A549 treated with Mapracorat at 1 μM for 4 hours (cell line): ENCODE measurements around the gene NEMP2. TPM values are rescaled to one million over a fixed set of nuclear protein-coding genes. Genes with fewer than 3 reads are reported as not detected.

Experiments
- total RNA-seq: library from RNA; stranded (reverse); fragments of 200-300 nt; extraction: Qiagen RNA extraction; gene quantifications from 5 replicates; pipeline ENCODE4 v1.2.3, GENCODE V29; 2022

The NEMP2 gene, protein sequence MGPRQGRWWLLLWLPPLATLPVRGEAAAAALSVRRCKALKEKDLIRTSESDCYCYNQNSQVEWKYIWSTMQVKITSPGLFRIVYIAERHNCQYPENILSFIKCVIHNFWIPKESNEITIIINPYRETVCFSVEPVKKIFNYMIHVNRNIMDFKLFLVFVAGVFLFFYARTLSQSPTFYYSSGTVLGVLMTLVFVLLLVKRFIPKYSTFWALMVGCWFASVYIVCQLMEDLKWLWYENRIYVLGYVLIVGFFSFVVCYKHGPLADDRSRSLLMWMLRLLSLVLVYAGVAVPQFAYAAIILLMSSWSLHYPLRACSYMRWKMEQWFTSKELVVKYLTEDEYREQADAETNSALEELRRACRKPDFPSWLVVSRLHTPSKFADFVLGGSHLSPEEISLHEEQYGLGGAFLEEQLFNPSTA
- 7.1 to 9.7 TPM (median 7.8 TPM) in 5 replicates for total RNA-seq

DNA sequence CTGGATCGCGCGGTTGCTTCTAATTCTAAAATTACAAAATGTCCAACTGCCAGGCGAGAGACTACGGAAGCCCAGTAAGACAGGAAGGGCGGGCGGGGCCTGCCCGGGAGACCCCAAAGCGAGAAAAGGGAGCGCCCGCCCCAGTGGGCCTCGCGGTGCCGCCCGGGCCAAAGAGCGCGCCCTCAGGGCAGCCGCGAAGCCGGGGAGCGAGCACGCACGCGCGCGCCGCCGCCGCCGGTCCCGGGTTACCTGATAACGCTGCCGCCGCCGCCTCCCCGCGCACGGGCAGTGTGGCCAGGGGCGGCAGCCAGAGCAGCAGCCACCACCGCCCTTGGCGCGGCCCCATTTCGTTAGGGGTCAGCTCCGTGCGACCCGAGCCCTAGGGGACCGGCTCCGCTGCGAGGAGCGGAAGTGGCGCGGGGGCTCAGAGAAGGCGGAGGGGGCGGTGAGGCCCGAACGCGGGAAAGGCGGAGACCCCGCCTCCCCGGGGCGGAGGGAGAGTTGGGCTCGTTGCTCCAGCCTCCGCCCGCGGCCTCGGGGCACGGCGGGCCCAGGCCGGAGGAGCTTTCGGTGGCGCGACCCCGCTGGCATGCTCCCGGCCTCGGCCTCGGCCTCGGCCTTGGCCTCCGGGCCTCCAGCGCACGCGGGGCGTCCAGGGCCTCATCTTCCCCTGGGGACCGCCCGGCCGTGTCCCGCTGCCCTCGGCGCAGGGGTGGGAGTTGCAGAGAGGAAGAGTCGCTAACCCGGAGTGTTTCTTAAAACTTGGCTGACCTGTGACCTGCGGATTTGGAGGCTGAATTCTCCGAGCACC lies at the start of gene NEMP2:
TSS of gene NEMP2 (minus strand) at position 413 of the 811 bp plus-strand sequence. CDS start at position 346, 67 bp downstream.

Other genes with a start within 250 kb of the NEMP2 start
- 13.4 to 16.9 TPM (median 14.4 TPM) in 5 replicates for gene HIBCH, start 214.9 kb downstream of the NEMP2 start, total RNA-seq
- gene INPP1, start 191.1 kb downstream of the NEMP2 start, total RNA-seq: 27.8 to 31.7 TPM (median 29.4 TPM) in 5 replicates
- gene MFSD6, start 126.4 kb downstream of the NEMP2 start, total RNA-seq: 23.6 to 34.4 TPM (median 29.3 TPM) in 5 replicates
- gene NAB1, start 114.4 kb upstream of the NEMP2 start, total RNA-seq: 27.8 to 39.3 TPM (median 36.6 TPM) in 5 replicates